Hepatocyte (in vitro differentiated cells): ENCODE measurements around the gene COG2.

Experiments used
- CTCF ChIP-seq: fragments of 200-600 bp; sonication (generic); IDR thresholded peaks from 2 replicates; pipeline ENCODE4 v1.5.1; 2016; ENCODE audit warnings: antibody characterized with exemption, mild to moderate bottlenecking; ENCODE audit not compliant: poor library complexity
- EZH2 ChIP-seq: fragments of 200-600 bp; sonication (generic); IDR thresholded peaks from 2 replicates; pipeline ENCODE4 v1.6.1; 2016; ENCODE audit warnings: antibody characterized with exemption, mild to moderate bottlenecking, borderline replicate concordance
- EZH2phosphoT487 ChIP-seq: fragments of 200-600 bp; sonication (generic); IDR thresholded peaks from one replicate; pipeline ENCODE4 v1.6.1; 2018; ENCODE audit warnings: antibody characterized with exemption, mild to moderate bottlenecking, low read depth, moderate library complexity; ENCODE audit not compliant: unreplicated experiment, severe bottlenecking

- TF ChIP-seq CTCF (no peak), EZH2 (no peak), EZH2phosphoT487 (no peak)
Observed at GRCh38 chr1:230717251-230717650, 75.0 kb downstream of the COG2 start.
